Upper lobe of left lung (tissue), 6 donors: ENCODE measurements around the gene ITPK1. TPM values are rescaled to one million over a fixed set of nuclear protein-coding genes. Genes with fewer than 3 reads are reported as not detected.
A peak's percentile ranks its signal among the peaks of the same experiment; 100 is the strongest.

Experiments used
- ATAC-seq, 2 donors: fragments of 200-7000 bp; cut with Tn5 transposase; one replicate each; pipeline ENCODE4 v1.9.1; 2022; ENCODE audit warnings: mild to moderate bottlenecking in 2 of 2, moderate library complexity in 2 of 2; ENCODE audit not compliant: low FRiP score in 2 of 2
- DNase-seq, 2 donors: peaks; one replicate each; pipeline ENCODE4 v3.0.0-alpha.2; 2019 to 2020
- H3K27ac ChIP-seq, 4 donors: fragments of 200-600 bp; sonication (generic); one replicate each; pipeline ENCODE4 v1.5.1; 2016 to 2019
- H3K27me3 ChIP-seq, 4 donors: fragments of 200-600 bp; sonication (generic); one replicate each; pipeline ENCODE4 v1.5.1; 2017 to 2019
- H3K36me3 ChIP-seq, 4 donors: fragments of 200-600 bp; sonication (generic); one replicate each; pipeline ENCODE4 v1.5.1; 2016 to 2019
- H3K4me1 ChIP-seq, 4 donors: fragments of 200-600 bp; sonication (generic); one replicate each; pipeline ENCODE4 v1.5.1; 2018 to 2019
- H3K4me3 ChIP-seq, 4 donors: fragments of 200-600 bp; sonication (generic); one replicate each; pipeline ENCODE4 v1.5.1; 2017 to 2019; ENCODE audit warnings: mild to moderate bottlenecking in 2 of 4, moderate library complexity in 1 of 4
- H3K9me3 ChIP-seq, 4 donors: fragments of 200-600 bp; sonication (generic); one replicate each; pipeline ENCODE4 v1.5.1; 2018 to 2019
- EP300 ChIP-seq, 4 donors: sonication (generic); formaldehyde crosslinking; IDR thresholded peaks; one replicate each; pipeline ENCODE4 v1.5.1; 2017; ENCODE audit warnings: antibody characterized with exemption in 4 of 4, control low read depth in 2 of 4
- POLR2A ChIP-seq, 4 donors: fragments of 450-650 bp; IDR thresholded peaks; one replicate each; pipeline ENCODE4 v1.5.1; 2016 to 2017; ENCODE audit warnings: antibody characterized with exemption in 4 of 4, mild to moderate bottlenecking in 2 of 4
- POLR2AphosphoS5 ChIP-seq, 2 donors: sonication (generic); formaldehyde crosslinking; IDR thresholded peaks; one replicate each; pipeline ENCODE4 v1.5.1; 2017; ENCODE audit warnings: antibody characterized with exemption in 2 of 2
- WGBS, 2 donors: methylation state at CpG; one replicate each; pipeline ENCODE4 v1.1.5; 2017 to 2018; 5-methylcytosine and 5-hydroxymethylcytosine counted together
- total RNA-seq, 6 donors: library from RNA; depleted of rRNA in 4 of 6; stranded (reverse); fragments of >200 nt in 4 of 6; gene quantifications; one replicate each; pipeline versions ENCODE4 v1.1.0 to v1.2.1, GENCODE V29; 2016 to 2021
- TF ChIP-seq, protein P1 (sequence below), 6 experiments: fragments of 450-650 bp in 4 of 6; fragments of 200-600 bp in 2 of 6; sonication (generic) in 2 of 6; IDR thresholded peaks; one replicate each; pipeline ENCODE4 v1.5.1; 2016 to 2019; ENCODE audit warnings: antibody characterized with exemption in 6 of 6
- donor health status: DM: no; HTN: no; CAD: no; lungs with moderate emphysema.
- donor health status: DM: no; HTN: yes; CAD: no; lungs with severe emphysema.

Gene ITPK1
- total RNA-seq, 6 donors from 2014 or later, result 41.9 to 128 (median 86.1) TPM

DNA sequence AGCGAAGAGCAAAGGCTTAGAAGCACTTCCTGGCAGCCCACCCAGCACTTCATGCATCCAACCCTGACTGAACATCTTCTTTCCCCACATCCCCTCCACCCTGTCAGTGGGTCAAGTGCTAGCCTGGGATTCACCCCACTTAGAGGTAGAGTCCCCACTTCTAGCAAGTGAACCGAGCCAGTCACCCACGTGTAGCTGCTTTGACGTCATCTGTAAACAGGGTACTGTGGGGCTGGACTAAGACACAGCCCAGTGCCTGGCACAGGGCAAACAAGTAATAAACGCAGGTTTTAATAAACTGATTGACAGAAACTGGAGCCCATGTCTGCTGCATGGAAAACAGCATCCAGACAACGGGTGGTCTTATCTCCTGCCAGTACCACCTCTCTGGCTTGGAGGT lies 61.7 kb downstream of the ITPK1 start:
- no peak for DNase-seq
- Histone ChIP-seq H3K9me3 (no peaks in the 10 kb centered on the region), H3K4me3 (no peak overlapping the region), H3K4me1 (peaks cover 11 to 31% (median 13%) of the 10 kb centered on the region in 4 donors), H3K27me3 (no peaks in the 10 kb centered on the region), H3K36me3 (no peaks in the 10 kb centered on the region), H3K27ac (no peak overlapping the region)
- WGBS, 2 donors, result 75 to 81% methylated on average over 6 of the region's 6 CpGs
- TF ChIP-seq POLR2A (IDR thresholded peaks at IDR 0.05) (no peak), EP300 (IDR thresholded peaks at IDR 0.05) (no peak), POLR2AphosphoS5 (IDR thresholded peaks at IDR 0.05) (no peak)
- TF ChIP-seq, protein P1, sequence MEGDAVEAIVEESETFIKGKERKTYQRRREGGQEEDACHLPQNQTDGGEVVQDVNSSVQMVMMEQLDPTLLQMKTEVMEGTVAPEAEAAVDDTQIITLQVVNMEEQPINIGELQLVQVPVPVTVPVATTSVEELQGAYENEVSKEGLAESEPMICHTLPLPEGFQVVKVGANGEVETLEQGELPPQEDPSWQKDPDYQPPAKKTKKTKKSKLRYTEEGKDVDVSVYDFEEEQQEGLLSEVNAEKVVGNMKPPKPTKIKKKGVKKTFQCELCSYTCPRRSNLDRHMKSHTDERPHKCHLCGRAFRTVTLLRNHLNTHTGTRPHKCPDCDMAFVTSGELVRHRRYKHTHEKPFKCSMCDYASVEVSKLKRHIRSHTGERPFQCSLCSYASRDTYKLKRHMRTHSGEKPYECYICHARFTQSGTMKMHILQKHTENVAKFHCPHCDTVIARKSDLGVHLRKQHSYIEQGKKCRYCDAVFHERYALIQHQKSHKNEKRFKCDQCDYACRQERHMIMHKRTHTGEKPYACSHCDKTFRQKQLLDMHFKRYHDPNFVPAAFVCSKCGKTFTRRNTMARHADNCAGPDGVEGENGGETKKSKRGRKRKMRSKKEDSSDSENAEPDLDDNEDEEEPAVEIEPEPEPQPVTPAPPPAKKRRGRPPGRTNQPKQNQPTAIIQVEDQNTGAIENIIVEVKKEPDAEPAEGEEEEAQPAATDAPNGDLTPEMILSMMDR (IDR thresholded peaks at IDR 0.05), result no peak
- no peak for ATAC-seq

DNA sequence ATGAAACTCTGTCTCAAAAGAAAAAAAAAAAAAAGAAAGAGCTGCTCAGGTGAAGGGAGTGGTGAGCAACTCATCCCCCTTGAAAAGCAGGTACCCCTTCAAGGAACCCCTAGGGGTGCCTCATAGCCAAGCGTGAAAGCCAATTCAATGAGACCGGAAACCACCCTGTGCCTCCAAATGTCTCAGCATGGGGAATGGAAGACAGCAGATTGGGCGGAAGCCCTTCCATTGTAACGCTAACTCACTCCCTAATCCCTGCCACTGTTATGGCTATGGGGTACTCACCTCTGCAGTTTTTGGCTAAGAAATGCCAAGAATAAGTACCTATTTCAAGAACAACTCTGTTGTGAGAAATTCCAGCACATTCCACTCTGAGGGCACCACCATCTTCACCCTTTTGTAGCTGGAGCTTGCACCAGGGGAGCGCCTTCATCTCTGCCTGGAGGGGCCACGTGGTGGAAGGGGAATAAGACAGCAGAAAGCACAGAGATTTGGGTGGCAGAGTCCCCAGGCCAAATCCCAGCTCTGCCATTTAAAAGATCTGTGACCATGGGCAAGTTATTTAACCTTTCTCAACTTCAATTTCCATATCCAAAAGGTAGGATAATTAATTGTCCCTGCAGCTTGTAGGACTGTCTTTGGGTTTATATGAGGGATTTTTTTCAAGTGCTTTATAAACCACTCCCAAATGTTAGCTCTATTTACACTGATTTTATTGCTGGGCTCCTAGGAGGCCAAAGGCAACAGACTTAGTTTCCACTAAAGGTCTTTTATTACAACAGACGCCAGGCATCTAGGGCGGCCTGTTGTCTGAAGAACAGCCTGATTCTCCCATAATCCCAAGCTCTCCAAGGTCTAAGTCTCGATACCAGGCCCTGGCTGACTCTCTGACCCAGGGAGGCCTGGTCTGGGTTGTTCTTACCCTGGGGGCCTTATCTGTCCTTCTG lies 63.9 kb downstream of the ITPK1 start:
- 98 to 99% methylated on average over 9 of the region's 9 CpGs for WGBS, 2 donors
- Histone ChIP-seq H3K27me3 (no peaks in the 10 kb centered on the region), H3K27ac (no peak overlapping the region), H3K36me3 (no peaks in the 10 kb centered on the region), H3K4me1 (peaks cover 11 to 31% (median 15%) of the 10 kb centered on the region in 4 donors), H3K9me3 (no peaks in the 10 kb centered on the region), H3K4me3 (no peak overlapping the region)
- TF ChIP-seq POLR2AphosphoS5 (IDR thresholded peaks at IDR 0.05), result no peak
- TF ChIP-seq POLR2A (IDR thresholded peaks at IDR 0.05), result no peak
- TF ChIP-seq EP300 (IDR thresholded peaks at IDR 0.05), result no peak
- TF ChIP-seq, protein P1 (IDR thresholded peaks at IDR 0.05), result no peak
- DNase-seq (no peak), ATAC-seq (no peak)

DNA sequence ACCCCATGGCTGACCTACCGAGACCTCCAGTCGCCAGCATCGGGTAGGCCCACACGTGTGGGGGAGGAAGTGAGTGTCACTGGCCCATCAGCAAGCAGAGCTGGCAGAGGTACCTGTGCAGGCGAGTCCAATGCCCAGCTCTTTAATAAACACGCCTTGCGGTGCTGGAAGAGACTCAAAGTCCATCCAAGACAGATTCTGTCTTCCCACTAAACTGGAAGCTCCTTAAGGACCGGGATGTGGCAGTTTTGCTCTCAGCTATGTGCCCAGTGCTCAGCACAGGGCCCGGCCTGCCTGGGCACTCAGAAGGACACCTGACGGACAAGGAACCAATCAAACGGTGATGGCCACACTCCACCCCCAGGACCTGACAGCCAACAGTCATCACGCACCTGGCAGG lies 65.0 kb downstream of the ITPK1 start:
- Histone ChIP-seq H3K27me3 (no peaks in the 10 kb centered on the region), H3K36me3 (no peaks in the 10 kb centered on the region), H3K9me3 (no peaks in the 10 kb centered on the region), H3K4me1 (peaks cover 17 to 31% (median 23%) of the 10 kb centered on the region in 4 donors), H3K27ac (no peak overlapping the region), H3K4me3 (no peak overlapping the region)
- ATAC-seq (no peak), DNase-seq (no peak)
- 93 to 100% methylated on average over 1 to 12 of the region's 12 CpGs for WGBS, 2 donors
- TF ChIP-seq, protein P1 (IDR thresholded peaks at IDR 0.05), result no peak
- TF ChIP-seq EP300 (IDR thresholded peaks at IDR 0.05) (no peak), POLR2AphosphoS5 (IDR thresholded peaks at IDR 0.05) (no peak), POLR2A (IDR thresholded peaks at IDR 0.05) (no peak)

DNA sequence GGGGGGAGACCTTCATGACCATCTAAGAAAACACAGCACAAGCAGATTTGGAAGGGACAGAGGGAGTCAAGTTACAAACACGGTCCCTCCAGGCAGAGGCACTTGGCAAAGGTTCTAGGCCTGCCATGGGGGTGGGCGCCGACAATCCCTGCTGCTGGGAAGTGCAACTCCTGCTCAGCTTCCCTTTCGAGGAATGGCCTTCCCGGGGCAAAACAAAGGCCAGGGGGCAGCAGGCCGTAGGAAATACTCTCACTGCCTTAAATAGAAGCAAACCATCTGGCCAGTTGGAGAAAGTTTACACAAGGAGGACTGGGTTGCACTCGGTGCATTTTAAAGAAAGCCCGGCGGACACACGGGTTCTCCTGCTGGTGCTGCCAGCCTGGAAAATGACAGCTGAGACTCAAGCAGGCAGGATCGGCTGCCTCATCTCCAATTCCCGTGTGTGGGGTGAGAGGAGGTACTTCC lies 65.8 kb downstream of the ITPK1 start:
- no peak for TF ChIP-seq POLR2AphosphoS5 (IDR thresholded peaks at IDR 0.05)
- no peak for TF ChIP-seq POLR2A (IDR thresholded peaks at IDR 0.05)
- no peak for TF ChIP-seq EP300 (IDR thresholded peaks at IDR 0.05)
- TF ChIP-seq, protein P1 (IDR thresholded peaks at IDR 0.05), result no peak
- Histone ChIP-seq H3K36me3 (no peaks in the 10 kb centered on the region), H3K4me1 (peaks cover 23 to 36% (median 30%) of the 10 kb centered on the region in 4 donors), H3K4me3 (no peak overlapping the region), H3K27ac (peak overlapping the region in 2 of 4 donors; percentile 46 to 49), H3K27me3 (no peaks in the 10 kb centered on the region), H3K9me3 (no peaks in the 10 kb centered on the region)
- 45 to 51% methylated on average over 12 of the region's 12 CpGs for WGBS, 2 donors
- DNase-seq (no peak), ATAC-seq (no peak)
